Trophoblast cell (in vitro differentiated cells and primary cell): ENCODE data around the gene PML.
A peak's percentile ranks its signal among the peaks of the same experiment; 100 is the strongest.

Experiments
- DNase-seq, 2 donors: peaks; one replicate each; pipeline ENCODE4 v3.0.0-alpha.2; 2016
- H2AFZ ChIP-seq: 2 replicates; pipeline ENCODE4 v1.6.1; 2013; ENCODE audit warnings: low read length, moderate library complexity, mild to moderate bottlenecking; ENCODE audit not compliant: insufficient read depth, poor library complexity
- H2AK5ac ChIP-seq: 2 replicates; pipeline ENCODE4 v1.6.1; 2013; ENCODE audit warnings: mild to moderate bottlenecking, low read length
- H2BK120ac ChIP-seq: 2 replicates; pipeline ENCODE4 v1.6.1; 2013; ENCODE audit warnings: low read length, mild to moderate bottlenecking, moderate library complexity; ENCODE audit not compliant: insufficient read depth, poor library complexity
- H2BK12ac ChIP-seq: 2 replicates; pipeline ENCODE4 v1.6.1; 2013; ENCODE audit warnings: mild to moderate bottlenecking, low read length, moderate library complexity
- H2BK5ac ChIP-seq: 2 replicates; pipeline ENCODE4 v1.6.1; 2013; ENCODE audit warnings: low read length, low read depth, moderate library complexity, mild to moderate bottlenecking; ENCODE audit not compliant: poor library complexity
- H3K14ac ChIP-seq: 2 replicates; pipeline ENCODE4 v1.6.1; 2013; ENCODE audit warnings: mild to moderate bottlenecking, low read length
- H3K18ac ChIP-seq: 2 replicates; pipeline ENCODE4 v1.6.1; 2013; ENCODE audit warnings: mild to moderate bottlenecking, low read length
- H3K23ac ChIP-seq: 2 replicates; pipeline ENCODE4 v1.6.1; 2013; ENCODE audit warnings: low read length
- H3K27ac ChIP-seq: 2 replicates; pipeline ENCODE4 v1.5.1; 2013; ENCODE audit warnings: low read depth, mild to moderate bottlenecking, inconsistent platforms, low read length, moderate library complexity
- H3K27me3 ChIP-seq: 2 replicates; pipeline ENCODE4 v1.6.1; 2013; ENCODE audit warnings: inconsistent platforms, mild to moderate bottlenecking, low read length, moderate library complexity; ENCODE audit not compliant: insufficient read depth
- H3K36me3 ChIP-seq, 2 experiments: 1 replicate in 1 of 2; 2 replicates in 1 of 2; pipeline ENCODE4 v1.6.1; 2013; ENCODE audit warnings: low read length in 2 of 2, mild to moderate bottlenecking in 2 of 2, moderate library complexity in 1 of 2; ENCODE audit not compliant: insufficient read depth in 2 of 2, control insufficient read depth in 1 of 2
- H3K4ac ChIP-seq: 2 replicates; pipeline ENCODE4 v1.6.1; 2013; ENCODE audit warnings: low read depth, mild to moderate bottlenecking, low read length, moderate library complexity
- H3K4me1 ChIP-seq, 2 experiments: 1 replicate in 1 of 2; 2 replicates in 1 of 2; pipeline ENCODE4 v1.6.1; 2013; ENCODE audit warnings: low read length in 2 of 2, mild to moderate bottlenecking in 2 of 2, moderate library complexity in 1 of 2; ENCODE audit not compliant: insufficient read depth in 2 of 2, control insufficient read depth in 1 of 2
- H3K4me2 ChIP-seq: 2 replicates; pipeline ENCODE4 v1.6.1; 2013; ENCODE audit warnings: inconsistent platforms, mild to moderate bottlenecking, low read length, moderate library complexity
- H3K4me3 ChIP-seq: 2 replicates; pipeline ENCODE4 v1.5.1; 2013; ENCODE audit warnings: mild to moderate bottlenecking, low read depth, low read length, inconsistent platforms
- H3K79me1 ChIP-seq: one replicate; pipeline ENCODE4 v1.6.1; 2013; ENCODE audit warnings: low read length
- H3K79me2 ChIP-seq: 2 replicates; pipeline ENCODE4 v1.6.1; 2013; ENCODE audit warnings: low read length, mild to moderate bottlenecking; ENCODE audit not compliant: control insufficient read depth, insufficient read depth, poor library complexity
- H3K9ac ChIP-seq: 2 replicates; pipeline ENCODE4 v1.6.1; 2013; ENCODE audit warnings: mild to moderate bottlenecking, low read length
- H3K9me3 ChIP-seq: 2 replicates; pipeline ENCODE4 v1.6.1; 2013; ENCODE audit warnings: low read depth, mild to moderate bottlenecking, control low read depth, inconsistent platforms, low read length; ENCODE audit not compliant: insufficient read depth
- H4K12ac ChIP-seq: 2 replicates; pipeline ENCODE4 v1.6.1; 2013; ENCODE audit warnings: low read depth, mild to moderate bottlenecking, low read length, moderate library complexity
- H4K8ac ChIP-seq: 2 replicates; pipeline ENCODE4 v1.6.1; 2013; ENCODE audit warnings: low read depth, mild to moderate bottlenecking, low read length, moderate library complexity
- H4K91ac ChIP-seq: one replicate; pipeline ENCODE4 v1.6.1; 2013; ENCODE audit warnings: low read depth, mild to moderate bottlenecking, low read length, moderate library complexity
- WGBS: extraction: QIAGEN DNeasy Blood & Tissue Kit; methylation state at CpG from one replicate; pipeline ENCODE4 v1.1.7; 2013; ENCODE audit warnings: missing lambda C conversion rate; ENCODE audit not compliant: insufficient read length, insufficient coverage; ENCODE audit errors: extremely low coverage; 5-methylcytosine and 5-hydroxymethylcytosine counted together

The PML gene

GRCh38 chr15:74036271-74037170 lies 42.0 kb downstream of the PML start:
- Histone ChIP-seq H3K9me3 (no peaks in the 10 kb centered on the region), H4K8ac (no peak overlapping the region), H2BK5ac (no peak overlapping the region), H4K12ac (no peak overlapping the region), H3K14ac (no peak overlapping the region), H3K18ac (no peak overlapping the region), H4K91ac (no peak overlapping the region), H2AK5ac (no peak overlapping the region), H2BK120ac (no peak overlapping the region), H3K4ac (no peak overlapping the region), H3K9ac (no peak overlapping the region), H2BK12ac (no peak overlapping the region), H2AFZ (no peak overlapping the region), H3K79me1 (no peaks in the 10 kb centered on the region), H3K23ac (no peak overlapping the region), H3K36me3 (peaks cover 16 to 28% of the 10 kb centered on the region in 2 experiments), H3K27me3 (no peaks in the 10 kb centered on the region), H3K4me3 (no peak overlapping the region), H3K4me1 (no peaks in the 10 kb centered on the region), H3K79me2 (no peaks in the 10 kb centered on the region), H3K4me2 (no peak overlapping the region), H3K27ac (no peak overlapping the region)
- no CpG with 5 or more reads among the region's 21 CpGs for WGBS
- DNase-seq, result peak; percentile 43 to 50

- Histone ChIP-seq H3K36me3 (peaks cover 16 to 28% of the 10 kb centered on the region in 2 experiments), H3K23ac (no peak overlapping the region), H2BK120ac (no peak overlapping the region), H3K4me3 (no peak overlapping the region), H2BK5ac (no peak overlapping the region), H3K27ac (no peak overlapping the region), H3K79me1 (no peaks in the 10 kb centered on the region), H3K9ac (no peak overlapping the region), H4K12ac (no peak overlapping the region), H3K4me2 (no peak overlapping the region), H3K27me3 (no peaks in the 10 kb centered on the region), H4K91ac (no peak overlapping the region), H3K18ac (no peak overlapping the region), H3K4ac (no peak overlapping the region), H4K8ac (no peak overlapping the region), H3K4me1 (no peaks in the 10 kb centered on the region), H3K79me2 (no peaks in the 10 kb centered on the region), H2BK12ac (no peak overlapping the region), H2AFZ (no peak overlapping the region), H3K14ac (no peak overlapping the region), H2AK5ac (no peak overlapping the region), H3K9me3 (no peaks in the 10 kb centered on the region)
- WGBS, result no CpG with 5 or more reads among the region's 21 CpGs
- DNase-seq, result no peak
Measured at GRCh38 chr15:74037171-74038117, 42.9 kb downstream of the PML start.

- DNase-seq, result no peak
- Histone ChIP-seq H2BK120ac (no peak overlapping the region), H4K91ac (no peak overlapping the region), H3K4me3 (no peak overlapping the region), H2BK12ac (no peak overlapping the region), H3K23ac (no peak overlapping the region), H3K79me1 (no peaks in the 10 kb centered on the region), H3K27ac (no peak overlapping the region), H2AFZ (no peak overlapping the region), H3K4ac (no peak overlapping the region), H3K9ac (no peak overlapping the region), H2AK5ac (no peak overlapping the region), H3K4me1 (no peaks in the 10 kb centered on the region), H3K79me2 (no peaks in the 10 kb centered on the region), H3K36me3 (peaks cover 12 to 18% of the 10 kb centered on the region in 2 experiments), H3K4me2 (no peak overlapping the region), H4K12ac (no peak overlapping the region), H4K8ac (no peak overlapping the region), H3K14ac (no peak overlapping the region), H2BK5ac (no peak overlapping the region), H3K27me3 (no peaks in the 10 kb centered on the region), H3K18ac (no peak overlapping the region), H3K9me3 (peaks cover 2% of the 10 kb centered on the region)
- no CpG with 5 or more reads among the region's 9 CpGs for WGBS
Measured at GRCh38 chr15:74038707-74039655, 44.5 kb downstream of the PML start.

- H3K36me3 ChIP-seq, result peaks cover 7 to 12% of the 10 kb centered on the region in 2 experiments
- no peaks in the 10 kb centered on the region for H3K4me1 ChIP-seq
- H2BK120ac ChIP-seq, result no peak overlapping the region
- no peak overlapping the region for H3K4me3 ChIP-seq
- peaks cover 2% of the 10 kb centered on the region for H3K9me3 ChIP-seq
- H3K14ac ChIP-seq, result no peak overlapping the region
- no peak overlapping the region for H4K91ac ChIP-seq
- no peak overlapping the region for H4K8ac ChIP-seq
- H3K9ac ChIP-seq, result no peak overlapping the region
- H3K18ac ChIP-seq, result no peak overlapping the region
- no peak overlapping the region for H4K12ac ChIP-seq
- H3K27ac ChIP-seq, result no peak overlapping the region
- no peak overlapping the region for H2BK12ac ChIP-seq
- no peak overlapping the region for H3K4ac ChIP-seq
- H3K79me1 ChIP-seq, result no peaks in the 10 kb centered on the region
- no peak overlapping the region for H3K4me2 ChIP-seq
- no peak overlapping the region for H2AFZ ChIP-seq
- DNase-seq, result no peak
- no peaks in the 10 kb centered on the region for H3K79me2 ChIP-seq
- H2AK5ac ChIP-seq, result no peak overlapping the region
- no CpG with 5 or more reads among the region's 5 CpGs for WGBS
- H3K23ac ChIP-seq, result no peak overlapping the region
- no peak overlapping the region for H2BK5ac ChIP-seq
- H3K27me3 ChIP-seq, result no peaks in the 10 kb centered on the region
Measured at GRCh38 chr15:74039656-74040010, 45.1 kb downstream of the PML start.
